Measurements from ENCODE around the gene EPS8L1. TPM values are rescaled to one million over a fixed set of nuclear protein-coding genes. Genes with fewer than 3 reads are reported as not detected.
"Not testable (repeated sequence)": the region's sequence is repeated elsewhere in the genome, so short reads cannot be mapped to it uniquely, and the experiment has no call there.

Gene EPS8L1
- total RNA-seq (10 to 100 TPM; 10.2 to 32.0 (median 16.0) TPM), polyA plus RNA-seq (100 to 1,000 TPM; 152 to 279 TPM)

DNA sequence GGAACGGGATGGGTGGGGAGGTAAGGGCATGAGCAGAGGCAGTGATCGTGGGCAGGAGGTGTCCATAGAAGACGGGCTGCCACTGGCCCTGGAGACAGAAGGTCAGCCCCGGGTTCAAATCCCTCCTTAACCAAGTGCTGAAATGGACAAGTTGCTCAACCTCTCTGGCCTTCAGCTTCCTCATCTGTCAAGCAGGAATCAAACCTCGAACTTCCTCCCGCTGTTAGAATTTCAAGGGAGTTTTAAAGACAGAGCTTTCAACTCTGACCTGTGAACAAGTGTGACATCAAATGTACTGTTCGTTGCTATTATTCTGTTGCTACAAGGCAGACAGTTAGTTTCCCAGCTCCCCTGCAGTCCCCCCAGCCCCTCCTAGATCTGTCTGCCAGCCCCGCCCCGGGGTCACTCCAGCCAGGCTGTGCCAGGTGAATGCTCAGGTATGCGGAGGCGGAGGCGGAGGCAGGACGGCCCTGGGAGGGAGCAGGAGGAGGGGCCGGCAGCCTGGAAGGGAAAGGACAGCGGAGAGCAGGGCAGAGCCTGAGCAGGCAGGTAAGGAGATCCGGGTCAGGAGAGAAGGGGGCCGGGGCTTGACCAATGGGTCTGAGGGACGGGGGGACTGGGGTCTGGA, at the start of gene EPS8L1:
Gene EPS8L1, plus strand, starts transcription at position 499 of the 628 bp plus-strand sequence. CDS start 576 bp downstream, outside the sequence.
- intact Hi-C loops (cut with DNase I) = no loop called here
- DNase-seq = peak; percentile 64 to 86 (median 78)
- ATAC-seq = peak; percentile 72 to 90 (median 84)
- 12 to 23% methylated on average over 18 of the region's 18 CpGs for WGBS, 2 donors
- no peak for FAIRE-seq
- no peaks in the 10 kb centered on the region for H3K9me3 ChIP-seq
- TF ChIP-seq, protein P1, sequence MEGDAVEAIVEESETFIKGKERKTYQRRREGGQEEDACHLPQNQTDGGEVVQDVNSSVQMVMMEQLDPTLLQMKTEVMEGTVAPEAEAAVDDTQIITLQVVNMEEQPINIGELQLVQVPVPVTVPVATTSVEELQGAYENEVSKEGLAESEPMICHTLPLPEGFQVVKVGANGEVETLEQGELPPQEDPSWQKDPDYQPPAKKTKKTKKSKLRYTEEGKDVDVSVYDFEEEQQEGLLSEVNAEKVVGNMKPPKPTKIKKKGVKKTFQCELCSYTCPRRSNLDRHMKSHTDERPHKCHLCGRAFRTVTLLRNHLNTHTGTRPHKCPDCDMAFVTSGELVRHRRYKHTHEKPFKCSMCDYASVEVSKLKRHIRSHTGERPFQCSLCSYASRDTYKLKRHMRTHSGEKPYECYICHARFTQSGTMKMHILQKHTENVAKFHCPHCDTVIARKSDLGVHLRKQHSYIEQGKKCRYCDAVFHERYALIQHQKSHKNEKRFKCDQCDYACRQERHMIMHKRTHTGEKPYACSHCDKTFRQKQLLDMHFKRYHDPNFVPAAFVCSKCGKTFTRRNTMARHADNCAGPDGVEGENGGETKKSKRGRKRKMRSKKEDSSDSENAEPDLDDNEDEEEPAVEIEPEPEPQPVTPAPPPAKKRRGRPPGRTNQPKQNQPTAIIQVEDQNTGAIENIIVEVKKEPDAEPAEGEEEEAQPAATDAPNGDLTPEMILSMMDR (IDR thresholded peaks at IDR 0.05) = no peak
- H3K4me1 ChIP-seq = no peaks in the 10 kb centered on the region
- peak within 1 kb of the TSS in 1 of 4 donors; percentile 20 for H3K4me3 ChIP-seq
- H3K27ac ChIP-seq = peak within 1 kb of the TSS in 3 of 4 donors; percentile 42 to 47 (median 43)
- no peaks in the 10 kb centered on the region for H3K36me3 ChIP-seq
- no peaks in the 10 kb centered on the region for H3K27me3 ChIP-seq

DNA sequence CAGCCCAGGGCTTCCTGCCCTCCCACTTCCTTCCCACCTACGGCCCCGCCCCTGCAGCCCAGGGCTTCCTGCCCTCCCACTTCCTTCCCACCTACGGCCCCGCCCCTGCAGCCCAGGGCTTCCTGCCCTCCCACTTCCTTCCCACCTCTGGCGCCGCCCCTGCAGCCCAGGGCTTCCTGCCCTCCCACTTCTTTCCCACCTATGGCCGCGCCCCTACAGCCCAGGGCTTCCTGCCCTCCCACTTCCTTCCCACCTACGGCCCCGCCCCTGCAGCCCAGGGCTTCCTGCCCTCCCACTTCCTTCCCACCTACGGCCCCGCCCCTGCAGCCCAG, 48.6 kb upstream of the EPS8L1 start:
- H3K36me3 ChIP-seq; H3K27me3 ChIP-seq; H3K27ac ChIP-seq; DNase-seq; ATAC-seq; intact Hi-C loops (cut with DNase I); FAIRE-seq; H3K4me1 ChIP-seq; H3K9me3 ChIP-seq; H3K4me3 ChIP-seq: not testable (repeated sequence)
- WGBS, 2 donors = 84 to 100% methylated on average over 1 to 10 of the region's 12 CpGs

DNA sequence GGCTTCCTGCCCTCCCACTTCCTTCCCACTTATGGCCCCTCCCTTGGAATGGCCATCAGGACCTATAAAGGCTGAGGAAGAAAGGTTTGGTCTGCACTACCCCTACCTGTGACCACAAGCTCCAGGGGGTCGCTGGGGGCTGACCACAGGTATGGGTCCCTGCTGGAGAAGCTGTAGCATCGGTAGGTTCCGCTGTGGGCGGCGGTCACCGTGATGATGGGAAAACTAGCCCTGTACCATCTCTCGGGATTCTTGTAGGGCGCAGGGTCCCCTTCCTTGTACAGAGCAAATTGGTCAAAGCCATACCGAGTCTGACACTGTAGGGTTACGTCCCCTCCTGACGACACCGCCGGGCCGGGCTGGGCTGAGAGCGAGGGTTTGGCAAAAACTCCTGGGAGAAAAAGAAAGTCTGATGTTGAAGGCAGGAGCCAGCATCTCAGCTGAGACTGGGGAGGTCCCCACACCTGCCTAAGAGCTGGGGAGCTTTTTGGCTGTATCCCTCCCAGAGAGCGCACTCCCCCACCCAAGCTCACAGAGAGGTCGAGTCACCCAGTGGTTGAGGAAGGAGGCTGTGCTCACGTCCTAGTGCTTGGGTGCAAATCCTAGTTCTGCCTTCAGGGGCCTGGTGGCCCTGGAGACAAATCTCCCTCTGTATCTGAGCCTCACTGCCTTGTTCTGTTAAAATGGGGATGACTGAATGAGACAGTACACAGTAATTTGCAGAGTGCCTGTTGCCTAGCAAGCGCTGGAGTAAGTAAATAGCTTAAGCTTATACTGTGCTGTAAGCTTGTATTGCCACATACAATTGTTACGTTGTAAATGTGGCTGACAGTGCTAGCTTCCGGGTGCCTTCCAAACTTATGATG, 48.0 kb upstream of the EPS8L1 start:
- Histone ChIP-seq H3K27ac (no peak overlapping the region), H3K9me3 (no peaks in the 10 kb centered on the region), H3K27me3 (no peaks in the 10 kb centered on the region), H3K4me3 (no peak overlapping the region), H3K36me3 (no peaks in the 10 kb centered on the region), H3K4me1 (no peaks in the 10 kb centered on the region)
- TF ChIP-seq, protein P1 (IDR thresholded peaks at IDR 0.05) = no peak
- no peak for DNase-seq
- WGBS, 2 donors = 70 to 81% methylated on average over 21 of the region's 21 CpGs
- no peak for FAIRE-seq
- ATAC-seq = no peak
- intact Hi-C loops (cut with DNase I) = no loop called here

GRCh38 chr19:55028757-55029156, 46.9 kb upstream of the EPS8L1 start:
- no peak overlapping the region for H3K4me3 ChIP-seq
- no peak for FAIRE-seq
- no peaks in the 10 kb centered on the region for H3K27me3 ChIP-seq
- H3K36me3 ChIP-seq = no peaks in the 10 kb centered on the region
- ATAC-seq = no peak
- H3K27ac ChIP-seq = no peak overlapping the region
- H3K9me3 ChIP-seq = no peaks in the 10 kb centered on the region
- TF ChIP-seq, protein P1 (IDR thresholded peaks at IDR 0.05) = no peak
- no peaks in the 10 kb centered on the region for H3K4me1 ChIP-seq
- 75 to 86% methylated on average over 7 of the region's 7 CpGs for WGBS, 2 donors
- intact Hi-C loops (cut with DNase I) = no loop called here
- DNase-seq = no peak

DNA sequence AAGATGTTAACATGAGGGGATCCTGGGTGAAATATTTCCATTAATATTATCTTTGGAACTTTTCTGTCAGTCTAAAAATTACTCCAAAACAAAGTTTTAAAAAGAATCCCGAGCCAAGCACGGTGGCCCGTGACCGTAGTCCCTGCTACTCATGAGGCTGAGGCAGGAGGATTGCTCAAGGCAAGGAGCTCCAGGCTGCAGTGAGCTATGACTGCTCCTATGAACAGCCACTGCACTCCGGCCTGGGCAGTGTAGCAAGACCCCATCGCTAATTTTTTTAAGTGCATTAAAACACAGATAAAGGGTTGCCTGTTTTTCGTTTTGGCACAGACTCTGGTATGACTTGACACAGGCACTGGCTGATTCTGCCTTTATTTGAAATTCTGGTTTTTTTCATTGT, 44.5 kb upstream of the EPS8L1 start:
- WGBS, 2 donors = 73 to 88% methylated on average over 7 of the region's 7 CpGs
- intact Hi-C loops (cut with DNase I) = no loop called here
- DNase-seq (no peak), FAIRE-seq (no peak), ATAC-seq (no peak)
- Histone ChIP-seq H3K27me3 (no peaks in the 10 kb centered on the region), H3K4me1 (no peaks in the 10 kb centered on the region), H3K27ac (no peak overlapping the region), H3K36me3 (no peaks in the 10 kb centered on the region), H3K9me3 (no peaks in the 10 kb centered on the region), H3K4me3 (no peak overlapping the region)
- TF ChIP-seq, protein P1 (IDR thresholded peaks at IDR 0.05) = no peak
